Small intestine (tissue), 7 donors: ENCODE measurements around the gene TMEM132E. TPM values are rescaled to one million over a fixed set of nuclear protein-coding genes. Genes with fewer than 3 reads are reported as not detected.

Source experiments
- DNase-seq, 2 donors: peaks; one replicate each; pipeline versions ENCODE4 v3.0.0 to v3.0.0-alpha.2; 2013
- FAIRE-seq: peaks from 2 replicates; lab custom pipeline; 2012; peaks lifted over from hg19 to GRCh38; lab: Jason Lieb, UNC
- H3K27ac ChIP-seq, 3 donors: one replicate each; pipeline ENCODE4 v1.5.1; 2013; ENCODE audit warnings: low read length in 2 of 3, mild to moderate bottlenecking in 2 of 3, control low read depth in 1 of 3, inconsistent platforms in 1 of 3, low read depth in 1 of 3, moderate library complexity in 1 of 3
- H3K27me3 ChIP-seq, 3 donors: one replicate each; pipeline ENCODE4 v1.6.1; 2013; ENCODE audit warnings: low read length in 3 of 3, inconsistent platforms in 1 of 3; ENCODE audit not compliant: control insufficient read depth in 3 of 3, insufficient read depth in 3 of 3
- H3K36me3 ChIP-seq, 3 donors: one replicate each; pipeline ENCODE4 v1.6.1; 2013; ENCODE audit warnings: low read length in 3 of 3, inconsistent platforms in 1 of 3, low read depth in 1 of 3, mild to moderate bottlenecking in 1 of 3, moderate library complexity in 1 of 3; ENCODE audit not compliant: control insufficient read depth in 3 of 3, insufficient read depth in 2 of 3
- H3K4me1 ChIP-seq, 3 donors: one replicate each; pipeline ENCODE4 v1.6.1; 2013; ENCODE audit warnings: low read length in 2 of 3, inconsistent platforms in 1 of 3, low read depth in 1 of 3, mild to moderate bottlenecking in 1 of 3, moderate library complexity in 1 of 3; ENCODE audit not compliant: control insufficient read depth in 3 of 3, insufficient read depth in 2 of 3
- H3K4me3 ChIP-seq, 3 donors: one replicate each; pipeline ENCODE4 v1.5.1; 2013; ENCODE audit warnings: low read length in 3 of 3, control low read depth in 1 of 3, inconsistent platforms in 1 of 3, low read depth in 1 of 3, mild to moderate bottlenecking in 1 of 3, moderate library complexity in 1 of 3
- H3K9me3 ChIP-seq, 2 donors: one replicate each; pipeline ENCODE4 v1.6.1; 2013; ENCODE audit warnings: low read depth in 1 of 2, low read length in 1 of 2; ENCODE audit not compliant: control insufficient read depth in 2 of 2, insufficient read depth in 1 of 2
- WGBS, 3 donors: extraction: QIAGEN DNeasy Blood & Tissue Kit; methylation state at CpG; one replicate each; pipeline ENCODE4 v1.1.7; 2013; 5-methylcytosine and 5-hydroxymethylcytosine counted together
- polyA plus RNA-seq, 4 donors: library from polyadenylated mRNA; stranded (reverse) in 3 of 4; unstranded in 1 of 4; fragments of 200-250 nt in 3 of 4; fragments of 120-200 nt in 1 of 4; gene quantifications; one replicate each; pipeline versions ENCODE4 v1.2.1 to v1.2.3, GENCODE V29; 2013
- donor health status: healthy with polysubstance abuse.
- donor health status: control.
- donor health status: control.
- donor health status: Bipolar disorder and iron deficiency.
- donor health status: healthy.

The TMEM132E gene
- polyA plus RNA-seq, 4 donors = 0.07 to 9.2 (median 3.9) TPM

DNA sequence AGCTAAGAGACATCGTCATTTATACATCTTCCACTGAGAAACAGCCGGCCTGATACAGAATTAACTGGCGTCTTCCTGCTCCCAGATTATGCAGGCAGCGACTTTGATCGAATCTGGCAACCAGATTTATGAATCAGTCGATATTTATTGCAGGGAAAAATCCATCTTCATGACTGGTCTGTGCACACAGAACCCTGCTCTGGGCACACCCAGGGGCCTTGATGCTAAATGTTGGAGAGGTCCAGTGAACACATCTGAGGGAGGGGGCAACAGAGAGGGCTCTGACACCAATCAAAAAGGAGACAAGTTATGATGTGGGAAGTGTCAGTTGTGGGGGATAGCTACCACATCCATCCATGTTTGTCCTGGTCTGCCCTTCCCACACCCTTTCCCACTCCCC lies 102.9 kb downstream of the TMEM132E start:
- DNase-seq (no peak), FAIRE-seq (no peak)
- 71 to 83% (median 73%) methylated on average over 6 of the region's 6 CpGs for WGBS, 3 donors
- no peak overlapping the region for H3K4me3 ChIP-seq
- H3K9me3 ChIP-seq = no peaks in the 10 kb centered on the region
- no peaks in the 10 kb centered on the region for H3K4me1 ChIP-seq
- no peak overlapping the region for H3K27ac ChIP-seq
- no peaks in the 10 kb centered on the region for H3K36me3 ChIP-seq
- H3K27me3 ChIP-seq = peaks cover 0 to 5% (median 0%) of the 10 kb centered on the region in 3 donors

GRCh38 chr17:34683390-34683789 lies 104.0 kb downstream of the TMEM132E start:
- no peak for FAIRE-seq
- WGBS, 3 donors = 53 to 70% (median 53%) methylated on average over 2 of the region's 2 CpGs
- DNase-seq = no peak

More at GRCh38 chr17:34683390-34683789, 104.0 kb downstream of the TMEM132E start:
- Histone ChIP-seq H3K27me3 (peaks cover 0 to 5% (median 0%) of the 10 kb centered on the region in 3 donors), H3K9me3 (no peaks in the 10 kb centered on the region), H3K36me3 (no peaks in the 10 kb centered on the region), H3K4me1 (no peaks in the 10 kb centered on the region), H3K4me3 (no peak overlapping the region), H3K27ac (no peak overlapping the region)

Other genes with a start within 250 kb of the TMEM132E start
- 1 to 10 TPM in 2 of 4 donors, under 1 TPM in 1, not detected in 1; 0.07 to 7.6 (median 1.6) TPM for gene CCL13, start 223.1 kb upstream of the TMEM132E start, polyA plus RNA-seq
- gene CCL1, start 216.3 kb upstream of the TMEM132E start, polyA plus RNA-seq = not detected